ENCODE data around the gene ARID4B. TPM values are rescaled to one million over a fixed set of nuclear protein-coding genes. Genes with fewer than 3 reads are reported as not detected.
"Not testable (repeated sequence)": the region's sequence is repeated elsewhere in the genome, so short reads cannot be mapped to it uniquely, and the experiment has no call there.

The ARID4B gene
- total and polyA plus RNA-seq, 2 donors from 2014 or later, result 6.6 to 50.3 TPM

DNA sequence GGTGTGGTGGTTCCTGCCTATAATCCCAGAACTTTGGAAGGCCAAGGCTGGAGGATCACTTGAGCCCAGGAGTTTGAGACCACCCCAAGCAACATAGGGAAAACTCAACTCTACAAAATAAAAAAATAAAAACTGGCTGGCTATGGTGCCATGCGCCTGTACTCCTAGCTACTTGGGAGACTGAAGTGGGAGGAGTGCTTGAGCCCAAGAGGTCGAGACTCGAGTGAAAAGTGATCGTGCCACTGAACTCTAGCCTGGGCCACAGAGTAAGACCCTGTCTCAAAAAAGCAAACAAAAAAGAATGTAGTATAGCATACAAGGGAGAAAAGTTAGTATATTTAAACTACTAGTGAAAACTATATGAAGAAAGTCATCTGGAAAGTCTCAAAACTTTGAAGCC lies 66.7 kb downstream of the ARID4B start:
- Histone ChIP-seq H3K9me3 (ENCODE audit: control insufficient read depth in 2 of 3, insufficient read depth in 1 of 3, low read length in 3 of 3) (no peaks in the 10 kb centered on the region), H3K36me3 (ENCODE audit: control insufficient read depth in 2 of 3, insufficient read depth in 3 of 3, low read length in 3 of 3) (peaks cover 0 to 2% (median 0%) of the 10 kb centered on the region in 3 donors), H3K27me3 (ENCODE audit: control insufficient read depth, insufficient read depth, low read length) (no peaks in the 10 kb centered on the region), H3K4me3 (ENCODE audit: low read length in 3 of 3) (no peak overlapping the region), H3K4me1 (ENCODE audit: control insufficient read depth in 2 of 3, insufficient read depth in 2 of 3, low read depth in 1 of 3, low read length in 3 of 3) (peaks cover 0 to 3% (median 0%) of the 10 kb centered on the region in 3 donors), H3K27ac (ENCODE audit: low read depth in 2 of 2, low read length in 2 of 2) (no peak overlapping the region), H3K9ac (ENCODE audit: low read length in 3 of 3) (no peak overlapping the region)
- intact Hi-C loops (cut with DNase I), result no loop called here
- DNase-seq (no peak), FAIRE-seq (no peak)
- no peak for TF ChIP-seq CTCF (IDR thresholded peaks at IDR 0.05; ENCODE audit: borderline replicate concordance, extremely low read depth, insufficient read depth)

GRCh38 chr1:235259133-235259778 lies 68.7 kb downstream of the ARID4B start:
- Histone ChIP-seq H3K4me1 (ENCODE audit: control insufficient read depth in 2 of 3, insufficient read depth in 2 of 3, low read depth in 1 of 3, low read length in 3 of 3) (no peaks in the 10 kb centered on the region), H3K27ac (ENCODE audit: low read depth in 2 of 2, low read length in 2 of 2) (no peak overlapping the region), H3K36me3 (ENCODE audit: control insufficient read depth in 2 of 3, insufficient read depth in 3 of 3, low read length in 3 of 3) (peaks cover 0 to 2% (median 0%) of the 10 kb centered on the region in 3 donors), H3K27me3 (ENCODE audit: control insufficient read depth, insufficient read depth, low read length) (no peaks in the 10 kb centered on the region), H3K9ac (ENCODE audit: low read length in 3 of 3) (no peak overlapping the region), H3K9me3 (ENCODE audit: control insufficient read depth in 2 of 3, insufficient read depth in 1 of 3, low read length in 3 of 3) (no peaks in the 10 kb centered on the region), H3K4me3 (ENCODE audit: low read length in 3 of 3) (no peak overlapping the region)
- intact Hi-C loops (cut with DNase I), result no loop called here
- no peak for TF ChIP-seq CTCF (IDR thresholded peaks at IDR 0.05; ENCODE audit: borderline replicate concordance, extremely low read depth, insufficient read depth)
- no peak for DNase-seq
- no peak for FAIRE-seq

GRCh38 chr1:235258068-235258467 lies 69.9 kb downstream of the ARID4B start:
- H3K27me3 ChIP-seq (ENCODE audit: control insufficient read depth, insufficient read depth, low read length); H3K9me3 ChIP-seq (ENCODE audit: control insufficient read depth in 2 of 3, insufficient read depth in 1 of 3, low read length in 3 of 3); DNase-seq; intact Hi-C loops (cut with DNase I); H3K9ac ChIP-seq (ENCODE audit: low read length in 3 of 3); FAIRE-seq; H3K36me3 ChIP-seq (ENCODE audit: control insufficient read depth in 2 of 3, insufficient read depth in 3 of 3, low read length in 3 of 3); H3K4me3 ChIP-seq (ENCODE audit: low read length in 3 of 3); H3K27ac ChIP-seq (ENCODE audit: low read depth in 2 of 2, low read length in 2 of 2); H3K4me1 ChIP-seq (ENCODE audit: control insufficient read depth in 2 of 3, insufficient read depth in 2 of 3, low read depth in 1 of 3, low read length in 3 of 3): not testable (repeated sequence)

DNA sequence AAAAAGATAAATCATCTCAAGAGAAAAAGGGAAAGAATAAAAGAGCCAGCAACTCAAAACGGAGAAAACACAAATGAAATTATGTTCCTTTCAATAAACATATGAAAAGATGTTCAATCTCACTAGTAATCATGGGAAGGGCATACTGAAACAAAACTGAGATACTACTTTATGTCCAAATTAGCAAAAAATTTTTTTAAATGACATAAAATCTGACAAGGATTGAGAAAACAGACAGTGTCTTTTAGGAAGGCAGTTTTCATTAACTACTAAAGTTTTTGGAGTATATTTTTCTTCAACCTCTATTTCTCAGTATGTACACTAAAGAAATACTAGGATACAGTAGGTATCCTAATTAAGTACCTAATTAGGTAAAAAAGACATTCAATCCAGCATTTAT lies 73.3 kb downstream of the ARID4B start:
- no peak overlapping the region for H3K9ac ChIP-seq (ENCODE audit: low read length in 3 of 3)
- no peaks in the 10 kb centered on the region for H3K4me1 ChIP-seq (ENCODE audit: control insufficient read depth in 2 of 3, insufficient read depth in 2 of 3, low read depth in 1 of 3, low read length in 3 of 3)
- H3K27ac ChIP-seq (ENCODE audit: low read depth in 2 of 2, low read length in 2 of 2), result no peak overlapping the region
- no peak for FAIRE-seq
- no peaks in the 10 kb centered on the region for H3K9me3 ChIP-seq (ENCODE audit: control insufficient read depth in 2 of 3, insufficient read depth in 1 of 3, low read length in 3 of 3)
- no peak for DNase-seq
- intact Hi-C loops (cut with DNase I), result loop anchor here (5.0 kb wide), 1 partner anchor 163 kb away; no protein-coding TSS in a partner anchor
- no peaks in the 10 kb centered on the region for H3K27me3 ChIP-seq (ENCODE audit: control insufficient read depth, insufficient read depth, low read length)
- H3K36me3 ChIP-seq (ENCODE audit: control insufficient read depth in 2 of 3, insufficient read depth in 3 of 3, low read length in 3 of 3), result peaks cover 0 to 4% (median 0%) of the 10 kb centered on the region in 3 donors
- TF ChIP-seq CTCF (IDR thresholded peaks at IDR 0.05; ENCODE audit: borderline replicate concordance, extremely low read depth, insufficient read depth), result no peak
- no peak overlapping the region for H3K4me3 ChIP-seq (ENCODE audit: low read length in 3 of 3)
